Mesenchymal stem cell (in vitro differentiated cells and primary cell): ENCODE data around the gene GNAT1.

Experiments
- DNase-seq: peaks from one replicate; pipeline ENCODE4 v3.0.0-alpha.2; 2013
- H2AFZ ChIP-seq: one replicate; pipeline ENCODE4 v1.6.1; 2013; ENCODE audit warnings: low read depth, mild to moderate bottlenecking, control low read depth, inconsistent platforms, low read length, moderate library complexity
- H2AK5ac ChIP-seq: 2 replicates; pipeline ENCODE4 v1.6.1; 2013; ENCODE audit warnings: low read length, moderate library complexity, mild to moderate bottlenecking, inconsistent platforms; ENCODE audit not compliant: severe bottlenecking
- H2BK120ac ChIP-seq: one replicate; pipeline ENCODE4 v1.6.1; 2013; ENCODE audit warnings: low read depth, mild to moderate bottlenecking, inconsistent platforms, low read length, moderate library complexity
- H2BK12ac ChIP-seq, 2 experiments: one replicate each; pipeline ENCODE4 v1.6.1; 2013; ENCODE audit warnings: inconsistent platforms in 2 of 2, low read length in 2 of 2, mild to moderate bottlenecking in 2 of 2, moderate library complexity in 2 of 2, control low read depth in 1 of 2
- H2BK15ac ChIP-seq: one replicate; pipeline ENCODE4 v1.6.1; 2013; ENCODE audit warnings: mild to moderate bottlenecking, low read depth, inconsistent platforms; ENCODE audit not compliant: poor library complexity, severe bottlenecking
- H2BK5ac ChIP-seq: 2 replicates; pipeline ENCODE4 v1.6.1; 2013; ENCODE audit warnings: low read depth, mild to moderate bottlenecking, low read length, control low read depth, inconsistent platforms; ENCODE audit not compliant: poor library complexity, severe bottlenecking
- H3K14ac ChIP-seq, 2 experiments: one replicate each; pipeline ENCODE4 v1.6.1; 2013; ENCODE audit warnings: inconsistent platforms in 2 of 2, low read length in 2 of 2, control low read depth in 1 of 2, mild to moderate bottlenecking in 1 of 2, moderate library complexity in 1 of 2
- H3K18ac ChIP-seq, 2 experiments: one replicate each; pipeline ENCODE4 v1.6.1; 2013; ENCODE audit warnings: inconsistent platforms in 2 of 2, low read length in 2 of 2, control low read depth in 1 of 2, low read depth in 1 of 2, mild to moderate bottlenecking in 1 of 2
- H3K23ac ChIP-seq, 2 experiments: one replicate each; pipeline ENCODE4 v1.6.1; 2013; ENCODE audit warnings: inconsistent platforms in 2 of 2, low read length in 2 of 2, mild to moderate bottlenecking in 2 of 2, moderate library complexity in 2 of 2, control low read depth in 1 of 2
- H3K27ac ChIP-seq: 2 replicates; pipeline ENCODE4 v1.5.1; 2013; ENCODE audit warnings: mild to moderate bottlenecking, moderate library complexity, low read length, control low read depth, inconsistent platforms; ENCODE audit not compliant: poor library complexity, severe bottlenecking
- H3K27me3 ChIP-seq, 2 experiments: 2 replicates each; pipeline versions ENCODE4 v1.6.1 to v1.7.0; 2013; ENCODE audit warnings: low read length in 2 of 2, mild to moderate bottlenecking in 2 of 2, moderate library complexity in 2 of 2, control low read depth in 1 of 2, inconsistent platforms in 1 of 2; ENCODE audit not compliant: control insufficient read depth in 1 of 2, insufficient read depth in 1 of 2
- H3K36me3 ChIP-seq, 2 experiments: 2 replicates each; pipeline versions ENCODE4 v1.6.1 to v1.7.0; 2013; ENCODE audit warnings: low read length in 2 of 2, control low read depth in 1 of 2, inconsistent platforms in 1 of 2, low read depth in 1 of 2, mild to moderate bottlenecking in 1 of 2; ENCODE audit not compliant: insufficient read depth in 2 of 2, control insufficient read depth in 1 of 2
- H3K4ac ChIP-seq, 2 experiments: one replicate each; pipeline ENCODE4 v1.6.1; 2013; ENCODE audit warnings: inconsistent platforms in 2 of 2, low read length in 2 of 2, mild to moderate bottlenecking in 2 of 2, moderate library complexity in 2 of 2, control low read depth in 1 of 2, low read depth in 1 of 2
- H3K4me1 ChIP-seq: 2 replicates; pipeline ENCODE4 v1.6.1; 2013; ENCODE audit warnings: low read depth, low read length, control low read depth; ENCODE audit not compliant: control insufficient read depth, insufficient read depth
- H3K4me2 ChIP-seq: 2 replicates; pipeline ENCODE4 v1.6.1; 2013; ENCODE audit warnings: low read length, mild to moderate bottlenecking, inconsistent platforms; ENCODE audit not compliant: poor library complexity, severe bottlenecking
- H3K4me3 ChIP-seq, 2 experiments: 2 replicates each; pipeline versions ENCODE4 v1.5.1 to v1.7.0; 2013; ENCODE audit warnings: low read length in 2 of 2, mild to moderate bottlenecking in 2 of 2, control low read depth in 1 of 2, low read depth in 1 of 2; ENCODE audit not compliant: insufficient read depth in 1 of 2
- H3K79me1 ChIP-seq: replicated peaks from 2 replicates; pipeline ENCODE4 v1.6.1; 2013; ENCODE audit warnings: mild to moderate bottlenecking, control low read depth, low read length, inconsistent platforms; ENCODE audit not compliant: poor library complexity, severe bottlenecking
- H3K9ac ChIP-seq: 2 replicates; pipeline ENCODE4 v1.7.0; 2013; ENCODE audit warnings: mild to moderate bottlenecking, low read length, moderate library complexity
- H3K9me3 ChIP-seq: 2 replicates; pipeline ENCODE4 v1.7.0; 2013; ENCODE audit warnings: mild to moderate bottlenecking, low read length; ENCODE audit not compliant: control insufficient read depth
- H4K8ac ChIP-seq: one replicate; pipeline ENCODE4 v1.6.1; 2013; ENCODE audit warnings: inconsistent platforms, mild to moderate bottlenecking, low read length, moderate library complexity
- H4K91ac ChIP-seq: one replicate; pipeline ENCODE4 v1.6.1; 2013; ENCODE audit warnings: mild to moderate bottlenecking, low read length, inconsistent platforms
- WGBS: methylation state at CpG from one replicate; pipeline ENCODE4 v1.1.7; 2013; ENCODE audit warnings: mixed read lengths; 5-methylcytosine and 5-hydroxymethylcytosine counted together

Gene GNAT1

GRCh38 chr3:50155891-50156290 is 35.5 kb upstream of the GNAT1 start:
- H3K4me2 ChIP-seq = peak overlapping the region; percentile 64
- peaks cover 3% of the 10 kb centered on the region for H3K79me1 ChIP-seq
- H3K18ac ChIP-seq = peak overlapping the region in 1 of 2 experiments; percentile 50
- H2BK12ac ChIP-seq = peak overlapping the region in 1 of 2 experiments; percentile 21
- H4K8ac ChIP-seq = no peak overlapping the region
- H3K4me3 ChIP-seq = peak overlapping the region; percentile 46 to 64
- H4K91ac ChIP-seq = no peak overlapping the region
- 9% methylated on average over 13 of the region's 13 CpGs for whole genome bisulfite sequencing
- peaks cover 43 to 60% of the 10 kb centered on the region in 2 experiments for H3K27me3 ChIP-seq
- H2BK120ac ChIP-seq = no peak overlapping the region
- DNase-seq = peak; percentile 28
- no peak overlapping the region for H2AK5ac ChIP-seq
- H3K36me3 ChIP-seq = peaks cover 0 to 13% of the 10 kb centered on the region in 2 experiments
- no peaks in the 10 kb centered on the region for H3K9me3 ChIP-seq
- no peak overlapping the region for H3K9ac ChIP-seq
- no peak overlapping the region for H3K14ac ChIP-seq
- H2AFZ ChIP-seq = no peak overlapping the region
- H3K23ac ChIP-seq = peak overlapping the region in 1 of 2 experiments; percentile 51
- peak overlapping the region in 1 of 2 experiments; percentile 57 for H3K4ac ChIP-seq
- H2BK5ac ChIP-seq = no peak overlapping the region
- no peak overlapping the region for H2BK15ac ChIP-seq
- no peak overlapping the region for H3K27ac ChIP-seq
- peaks cover 41% of the 10 kb centered on the region for H3K4me1 ChIP-seq

GRCh38 chr3:50156549-50157493 is 34.6 kb upstream of the GNAT1 start:
- WGBS = 8% methylated on average over 19 of the region's 20 CpGs
- no peaks in the 10 kb centered on the region for H3K9me3 ChIP-seq
- peak; percentile 37 for DNase-seq
- no peak overlapping the region for H2BK5ac ChIP-seq
- H3K14ac ChIP-seq = peak overlapping the region in 1 of 2 experiments; percentile 78
- peaks cover 41% of the 10 kb centered on the region for H3K4me1 ChIP-seq
- peak overlapping the region; percentile 67 for H3K9ac ChIP-seq
- peak overlapping the region in 1 of 2 experiments; percentile 35 for H3K23ac ChIP-seq
- H2BK120ac ChIP-seq = peak overlapping the region; percentile 50
- peak overlapping the region; percentile 79 for H4K8ac ChIP-seq
- H2BK12ac ChIP-seq = peak overlapping the region in 1 of 2 experiments; percentile 79
- peaks cover 43 to 54% of the 10 kb centered on the region in 2 experiments for H3K27me3 ChIP-seq
- peaks cover 0 to 20% of the 10 kb centered on the region in 2 experiments for H3K36me3 ChIP-seq
- peak overlapping the region; percentile 29 for H2AFZ ChIP-seq
- H3K18ac ChIP-seq = peak overlapping the region; percentile 71 to 96
- H3K27ac ChIP-seq = no peak overlapping the region
- peaks cover 3% of the 10 kb centered on the region for H3K79me1 ChIP-seq
- peak overlapping the region; percentile 35 to 69 for H3K4me3 ChIP-seq
- peak overlapping the region; percentile 91 for H4K91ac ChIP-seq
- H2AK5ac ChIP-seq = peak overlapping the region; percentile 35
- peak overlapping the region; percentile 50 for H2BK15ac ChIP-seq
- H3K4ac ChIP-seq = peak overlapping the region; percentile 55 to 60
- H3K4me2 ChIP-seq = peak overlapping the region; percentile 64

- Histone ChIP-seq H3K4me3 (no peak overlapping the region), H3K9me3 (no peaks in the 10 kb centered on the region), H3K18ac (peak overlapping the region; percentile 23 to 68), H3K4me1 (peaks cover 44% of the 10 kb centered on the region), H3K79me1 (peaks cover 3% of the 10 kb centered on the region), H2BK12ac (peak overlapping the region; percentile 4 to 82), H4K91ac (peak overlapping the region; percentile 40), H3K4me2 (no peak overlapping the region), H3K9ac (no peak overlapping the region), H3K36me3 (peaks cover 0 to 28% of the 10 kb centered on the region in 2 experiments), H3K14ac (peak overlapping the region in 1 of 2 experiments; percentile 35), H2BK5ac (no peak overlapping the region), H2BK120ac (no peak overlapping the region), H2BK15ac (peak overlapping the region; percentile 62), H3K4ac (peak overlapping the region; percentile 9 to 33), H3K27ac (no peak overlapping the region), H2AFZ (no peak overlapping the region), H4K8ac (peak overlapping the region; percentile 78), H2AK5ac (peak overlapping the region; percentile 40), H3K23ac (no peak overlapping the region), H3K27me3 (peaks cover 43 to 51% of the 10 kb centered on the region in 2 experiments)
- DNase-seq = peak; percentile 26
- 78% methylated on average over 12 of the region's 12 CpGs for WGBS
Observed at GRCh38 chr3:50157827-50158529, 33.4 kb upstream of the GNAT1 start.
